Colonic mucosa (tissue), 4 donors: ENCODE data around the gene MALT1. TPM values are rescaled to one million over a fixed set of nuclear protein-coding genes. Genes with fewer than 3 reads are reported as not detected.

Experiments used
- DNase-seq: peaks from one replicate; pipeline ENCODE4 v3.0.0-alpha.2; 2020
- H3K27ac ChIP-seq: fragments of 200-600 bp; one replicate; pipeline ENCODE4 v1.8.0; 2021
- H3K27me3 ChIP-seq: fragments of 200-600 bp; one replicate; pipeline ENCODE4 v1.8.0; 2021
- H3K36me3 ChIP-seq: fragments of 200-600 bp; one replicate; pipeline ENCODE4 v1.8.0; 2021
- H3K4me1 ChIP-seq: fragments of 200-600 bp; one replicate; pipeline ENCODE4 v1.8.0; 2021; ENCODE audit warnings: mild to moderate bottlenecking
- H3K4me3 ChIP-seq: fragments of 200-600 bp; one replicate; pipeline ENCODE4 v1.8.0; 2021
- H3K9ac ChIP-seq, 2 donors: one replicate each; pipeline ENCODE4 v1.7.0; 2013; ENCODE audit warnings: control low read depth in 2 of 2, low read depth in 2 of 2, low read length in 2 of 2
- H3K9me3 ChIP-seq: fragments of 200-600 bp; one replicate; pipeline ENCODE4 v1.8.0; 2021
- intact Hi-C: fragments of 100-400 bp; cut with DNase I; formaldehyde crosslinking; loops from one replicate; pipeline ENCODE4 v1.14.1; 2022
- total RNA-seq, 2 donors: library from RNA; stranded (reverse); fragmentation: NEBNext Ultra II Directional in 1 of 2; extraction: Animal tissue kit (Norgen Biotek cat#: 25700) in 1 of 2; gene quantifications; one replicate each; pipeline ENCODE4 v1.2.1, GENCODE V29; 2021
- TF ChIP-seq, protein P1 (sequence below): fragments of 200-600 bp; IDR thresholded peaks from one replicate; pipeline ENCODE4 v1.8.0; 2022; ENCODE audit warnings: antibody characterized with exemption, mild to moderate bottlenecking
- donor health status: healthy.
- donor health status: DM: no; HTN: no; CAD: no.
- donor health status: DM: no; HTN: no; CAD: no.

MALT1 gene, protein sequence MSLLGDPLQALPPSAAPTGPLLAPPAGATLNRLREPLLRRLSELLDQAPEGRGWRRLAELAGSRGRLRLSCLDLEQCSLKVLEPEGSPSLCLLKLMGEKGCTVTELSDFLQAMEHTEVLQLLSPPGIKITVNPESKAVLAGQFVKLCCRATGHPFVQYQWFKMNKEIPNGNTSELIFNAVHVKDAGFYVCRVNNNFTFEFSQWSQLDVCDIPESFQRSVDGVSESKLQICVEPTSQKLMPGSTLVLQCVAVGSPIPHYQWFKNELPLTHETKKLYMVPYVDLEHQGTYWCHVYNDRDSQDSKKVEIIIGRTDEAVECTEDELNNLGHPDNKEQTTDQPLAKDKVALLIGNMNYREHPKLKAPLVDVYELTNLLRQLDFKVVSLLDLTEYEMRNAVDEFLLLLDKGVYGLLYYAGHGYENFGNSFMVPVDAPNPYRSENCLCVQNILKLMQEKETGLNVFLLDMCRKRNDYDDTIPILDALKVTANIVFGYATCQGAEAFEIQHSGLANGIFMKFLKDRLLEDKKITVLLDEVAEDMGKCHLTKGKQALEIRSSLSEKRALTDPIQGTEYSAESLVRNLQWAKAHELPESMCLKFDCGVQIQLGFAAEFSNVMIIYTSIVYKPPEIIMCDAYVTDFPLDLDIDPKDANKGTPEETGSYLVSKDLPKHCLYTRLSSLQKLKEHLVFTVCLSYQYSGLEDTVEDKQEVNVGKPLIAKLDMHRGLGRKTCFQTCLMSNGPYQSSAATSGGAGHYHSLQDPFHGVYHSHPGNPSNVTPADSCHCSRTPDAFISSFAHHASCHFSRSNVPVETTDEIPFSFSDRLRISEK
- total RNA-seq, result 10 to 100 TPM; 22.1 to 30.9 TPM

DNA sequence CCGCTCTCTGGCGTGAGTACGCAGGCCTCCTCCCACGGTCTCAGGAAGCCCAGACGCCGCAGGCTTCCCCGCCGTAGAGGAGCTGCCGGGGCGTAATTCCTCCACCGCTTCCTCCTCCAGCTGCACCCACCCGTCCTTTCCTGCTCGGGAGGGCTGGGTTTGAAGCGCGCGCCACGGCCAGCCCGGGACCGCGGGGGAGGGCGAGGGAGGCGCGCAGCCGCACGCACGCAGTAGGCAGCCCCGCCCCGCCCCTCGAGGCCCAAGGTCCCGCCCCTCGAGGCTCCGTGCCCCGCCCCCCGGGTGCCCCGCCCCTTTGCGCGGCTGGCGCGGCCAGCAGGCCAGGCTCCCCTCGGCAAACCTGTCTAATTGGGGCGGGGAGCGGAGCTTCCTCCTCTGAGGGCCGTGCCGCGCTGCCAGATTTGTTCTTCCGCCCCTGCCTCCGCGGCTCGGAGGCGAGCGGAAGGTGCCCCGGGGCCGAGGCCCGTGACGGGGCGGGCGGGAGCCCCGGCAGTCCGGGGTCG is at the start of gene MALT1:
Gene MALT1, plus strand, starts transcription at position 355 of the 521 bp plus-strand sequence. CDS start 179 bp downstream, outside the sequence.
- no peaks in the 10 kb centered on the region for H3K27me3 ChIP-seq
- H3K36me3 ChIP-seq, result no peaks in the 10 kb centered on the region
- intact Hi-C loops, result no loop called here
- peak within 1 kb of the TSS; percentile 97 for H3K27ac ChIP-seq
- TF ChIP-seq, protein P1, sequence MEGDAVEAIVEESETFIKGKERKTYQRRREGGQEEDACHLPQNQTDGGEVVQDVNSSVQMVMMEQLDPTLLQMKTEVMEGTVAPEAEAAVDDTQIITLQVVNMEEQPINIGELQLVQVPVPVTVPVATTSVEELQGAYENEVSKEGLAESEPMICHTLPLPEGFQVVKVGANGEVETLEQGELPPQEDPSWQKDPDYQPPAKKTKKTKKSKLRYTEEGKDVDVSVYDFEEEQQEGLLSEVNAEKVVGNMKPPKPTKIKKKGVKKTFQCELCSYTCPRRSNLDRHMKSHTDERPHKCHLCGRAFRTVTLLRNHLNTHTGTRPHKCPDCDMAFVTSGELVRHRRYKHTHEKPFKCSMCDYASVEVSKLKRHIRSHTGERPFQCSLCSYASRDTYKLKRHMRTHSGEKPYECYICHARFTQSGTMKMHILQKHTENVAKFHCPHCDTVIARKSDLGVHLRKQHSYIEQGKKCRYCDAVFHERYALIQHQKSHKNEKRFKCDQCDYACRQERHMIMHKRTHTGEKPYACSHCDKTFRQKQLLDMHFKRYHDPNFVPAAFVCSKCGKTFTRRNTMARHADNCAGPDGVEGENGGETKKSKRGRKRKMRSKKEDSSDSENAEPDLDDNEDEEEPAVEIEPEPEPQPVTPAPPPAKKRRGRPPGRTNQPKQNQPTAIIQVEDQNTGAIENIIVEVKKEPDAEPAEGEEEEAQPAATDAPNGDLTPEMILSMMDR, result no peak
- H3K4me3 ChIP-seq, result peak within 1 kb of the TSS; percentile 75
- peak; percentile 97 for DNase-seq
- no peaks in the 10 kb centered on the region for H3K9me3 ChIP-seq
- H3K4me1 ChIP-seq, result peaks cover 5% of the 10 kb centered on the region
- peak within 1 kb of the TSS; percentile 84 to 95 for H3K9ac ChIP-seq

DNA sequence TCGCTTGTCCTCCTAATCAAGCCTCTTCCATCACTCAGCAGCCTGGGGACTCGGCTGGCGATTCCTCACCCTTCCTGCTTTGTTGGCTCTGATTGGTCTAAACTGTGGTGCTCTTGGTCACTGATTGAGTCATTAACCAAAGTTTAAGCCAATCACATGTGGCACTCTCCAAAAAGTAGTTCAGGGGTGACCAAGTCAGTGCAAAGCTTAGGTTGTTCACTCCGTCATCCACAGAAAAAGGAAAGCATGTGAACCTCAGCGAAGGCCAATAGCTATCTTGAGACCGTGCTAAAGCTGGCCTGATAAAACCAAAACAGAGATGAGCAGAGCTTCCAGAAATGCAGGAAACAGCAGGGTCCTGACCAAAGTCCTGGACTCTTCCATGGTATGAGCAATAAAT is 47.3 kb upstream of the MALT1 start:
- intact Hi-C loops, result no loop called here
- Histone ChIP-seq H3K36me3 (no peaks in the 10 kb centered on the region), H3K9me3 (no peaks in the 10 kb centered on the region), H3K27ac (no peak overlapping the region), H3K27me3 (no peaks in the 10 kb centered on the region), H3K9ac (no peak overlapping the region), H3K4me3 (no peak overlapping the region), H3K4me1 (no peaks in the 10 kb centered on the region)
- DNase-seq, result no peak
- TF ChIP-seq, protein P1, result no peak

DNA sequence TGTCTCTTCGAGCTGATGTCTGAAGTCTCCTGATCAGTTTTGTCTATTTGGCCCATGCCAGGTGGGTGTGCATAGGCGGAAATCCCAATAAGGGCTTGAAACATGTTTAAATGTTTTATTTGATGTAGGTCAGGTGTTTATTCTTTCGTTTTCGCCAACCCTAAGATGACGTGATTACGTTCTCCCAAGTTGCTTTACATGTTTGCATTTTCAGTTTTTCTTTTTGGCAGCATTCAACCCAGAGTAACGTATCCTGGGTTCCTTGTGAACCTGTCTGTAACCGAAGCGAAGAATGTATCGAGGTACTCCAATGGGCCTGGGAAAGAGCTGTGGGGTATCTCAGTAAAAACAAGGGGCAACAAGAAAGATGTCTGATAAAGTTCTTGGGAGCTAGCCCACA is 45.4 kb upstream of the MALT1 start:
- Histone ChIP-seq H3K9ac (no peak overlapping the region), H3K9me3 (no peaks in the 10 kb centered on the region), H3K27me3 (no peaks in the 10 kb centered on the region), H3K4me1 (no peaks in the 10 kb centered on the region), H3K27ac (no peak overlapping the region), H3K4me3 (no peak overlapping the region), H3K36me3 (no peaks in the 10 kb centered on the region)
- DNase-seq, result no peak
- intact Hi-C loops, result no loop called here
- TF ChIP-seq, protein P1, result no peak

DNA sequence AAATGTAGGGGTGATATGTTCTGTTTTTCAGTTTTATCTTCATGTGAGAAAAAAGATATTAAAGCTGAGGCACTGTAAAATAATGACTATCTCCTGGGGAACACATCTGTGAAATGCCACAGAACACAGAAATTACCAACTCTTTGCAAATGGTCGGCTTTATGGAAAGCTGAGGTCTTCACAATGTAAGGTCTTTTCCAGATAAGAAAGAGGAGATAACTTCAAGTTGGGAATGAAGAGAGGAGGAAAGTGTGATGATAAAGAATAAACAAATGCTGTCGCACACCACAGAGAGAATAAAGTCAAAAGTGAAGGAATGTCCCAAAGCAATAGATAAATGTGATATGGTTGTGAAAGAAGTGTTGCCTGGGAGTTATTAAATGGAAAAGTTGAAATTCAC is 41.2 kb upstream of the MALT1 start:
- DNase-seq, result no peak
- Histone ChIP-seq H3K9ac (no peak overlapping the region), H3K27ac (no peak overlapping the region), H3K4me3 (no peak overlapping the region), H3K36me3 (no peaks in the 10 kb centered on the region), H3K9me3 (no peaks in the 10 kb centered on the region), H3K27me3 (no peaks in the 10 kb centered on the region), H3K4me1 (no peaks in the 10 kb centered on the region)
- TF ChIP-seq, protein P1, result no peak
- intact Hi-C loops, result no loop called here

DNA sequence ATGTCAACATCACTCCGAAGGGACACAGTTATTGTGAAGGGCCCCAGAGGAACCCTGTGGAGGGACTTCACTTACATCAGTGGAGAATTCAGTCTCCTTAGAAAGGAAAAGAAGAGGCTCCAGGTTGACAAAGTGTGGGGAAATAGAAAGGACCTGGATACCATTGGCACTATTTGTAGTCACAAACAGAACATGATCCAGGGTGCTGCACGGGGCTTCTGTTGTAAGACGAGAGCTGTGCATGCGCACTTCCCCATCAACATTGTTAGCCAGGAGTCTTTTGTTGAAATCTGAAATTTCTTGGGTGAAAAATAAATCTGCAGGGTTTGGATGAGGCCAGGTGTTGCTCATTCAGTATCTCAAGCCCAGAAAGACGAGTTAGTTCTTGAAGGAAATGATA is 40.0 kb upstream of the MALT1 start:
- intact Hi-C loops, result no loop called here
- H3K27me3 ChIP-seq, result no peaks in the 10 kb centered on the region
- no peaks in the 10 kb centered on the region for H3K36me3 ChIP-seq
- no peak overlapping the region for H3K9ac ChIP-seq
- no peaks in the 10 kb centered on the region for H3K9me3 ChIP-seq
- DNase-seq, result no peak
- TF ChIP-seq, protein P1, result no peak
- H3K4me3 ChIP-seq, result no peak overlapping the region
- H3K27ac ChIP-seq, result no peak overlapping the region
- no peaks in the 10 kb centered on the region for H3K4me1 ChIP-seq
